SK-N-SH (cell line): ENCODE results near the gene GSC. TPM values are rescaled to one million over a fixed set of nuclear protein-coding genes. Genes with fewer than 3 reads are reported as not detected.

Experiments used
- CTCF ChIA-PET: fragments of 300-600, 350-600 bp; formaldehyde crosslinking; extraction: SDS; loops from one replicate; lab custom pipeline; 2021; lab: Yijun Ruan, JAX
- POLR2A ChIA-PET: fragments of 350-600 bp; sonication (Branson Sonifier 250); formaldehyde crosslinking; extraction: SDS; loops from one replicate; lab custom pipeline; 2020; ENCODE audit warnings: antibody characterized with exemption, inconsistent platforms; lab: Yijun Ruan, JAX
- DNase-seq: peaks from one replicate; pipeline ENCODE4 v3.0.0; 2012
- H2AFZ ChIP-seq: fragments of 200-600 bp; sonication (generic); 2 replicates; pipeline ENCODE4 v1.8.1; 2016; ENCODE audit warnings: antibody characterized with exemption, mild to moderate bottlenecking, low read depth
- H3F3A ChIP-seq: fragments of 200-600 bp; sonication (generic); replicated peaks from 2 replicates; pipeline ENCODE3; 2016; ENCODE audit warnings: antibody characterized with exemption, mild to moderate bottlenecking; ENCODE audit not compliant: insufficient read depth
- H3K27ac ChIP-seq, 2 experiments: fragments of 200-500 bp in 1 of 2; fragments of 200-600 bp in 1 of 2; sonication (Bioruptor generic) in 1 of 2; sonication (generic), shearing (Covaris generic) in 1 of 2; 2 replicates each; pipeline versions ENCODE4 v1.5.1 to v1.6.1; 2014 to 2016; ENCODE audit warnings: low read depth in 2 of 2, inconsistent platforms in 1 of 2, low read length in 1 of 2, mild to moderate bottlenecking in 1 of 2, mixed read lengths in 1 of 2
- H3K27me3 ChIP-seq: fragments of 200-600 bp; sonication (generic), shearing (Covaris generic); 2 replicates; pipeline ENCODE4 v1.6.1; 2016; ENCODE audit warnings: mixed run types; ENCODE audit not compliant: insufficient read depth
- H3K36me3 ChIP-seq, 2 experiments: fragments of 200-500 bp in 1 of 2; fragments of 200-600 bp in 1 of 2; sonication (Bioruptor generic) in 1 of 2; sonication (generic) in 1 of 2; replicated peaks in 1 of 2; 2 replicates each; pipeline versions ENCODE3 to v1.5.1; 2014 to 2016; ENCODE audit warnings: low read length in 1 of 2, mild to moderate bottlenecking in 1 of 2; ENCODE audit not compliant: insufficient read depth in 2 of 2, control insufficient read depth in 1 of 2
- H3K4me1 ChIP-seq, 2 experiments: fragments of 200-500 bp in 1 of 2; fragments of 200-600 bp in 1 of 2; sonication (Bioruptor generic) in 1 of 2; sonication (generic), shearing (Covaris generic) in 1 of 2; 2 replicates each; pipeline versions ENCODE4 v1.5.1 to v1.6.1; 2014 to 2016; ENCODE audit warnings: low read depth in 1 of 2, low read length in 1 of 2, mixed run types in 1 of 2; ENCODE audit not compliant: insufficient read depth in 2 of 2, control insufficient read depth in 1 of 2
- H3K4me2 ChIP-seq: fragments of 200-600 bp; sonication (generic), shearing (Covaris generic); 2 replicates; pipeline ENCODE4 v1.6.1; 2017; ENCODE audit warnings: mixed run types
- H3K4me3 ChIP-seq, 2 experiments: fragments of 200-500 bp in 1 of 2; fragments of 200-600 bp in 1 of 2; sonication (Bioruptor generic) in 1 of 2; sonication (generic), shearing (Covaris generic) in 1 of 2; 2 replicates each; pipeline versions ENCODE4 v1.5.1 to v1.8.1; 2014 to 2016; ENCODE audit warnings: low read depth in 2 of 2, inconsistent platforms in 1 of 2, low read length in 1 of 2, mild to moderate bottlenecking in 1 of 2, mixed read lengths in 1 of 2, moderate library complexity in 1 of 2
- H3K79me2 ChIP-seq: fragments of 200-600 bp; sonication (generic); 2 replicates; pipeline ENCODE4 v1.8.1; 2017; ENCODE audit warnings: mild to moderate bottlenecking; ENCODE audit not compliant: insufficient read depth
- H3K9ac ChIP-seq: fragments of 200-600 bp; sonication (generic); 2 replicates; pipeline ENCODE4 v1.6.1; 2017; ENCODE audit warnings: mixed run types
- H3K9me2 ChIP-seq: fragments of 200-600 bp; sonication (generic); 2 replicates; pipeline ENCODE4 v1.6.1; 2017; ENCODE audit warnings: mixed run types
- H3K9me3 ChIP-seq: fragments of 200-600 bp; sonication (generic); 2 replicates; pipeline ENCODE4 v1.6.1; 2017; ENCODE audit warnings: mixed run types, mild to moderate bottlenecking, moderate library complexity
- H4K20me1 ChIP-seq: fragments of 200-600 bp; sonication (generic); 2 replicates; pipeline ENCODE4 v1.6.1; 2017; ENCODE audit warnings: mild to moderate bottlenecking, mixed run types; ENCODE audit not compliant: insufficient read depth
- ELF1 ChIP-seq: IDR thresholded peaks from 2 replicates; pipeline ENCODE4 v1.4.0; 2012
- FOXJ3 ChIP-seq: sonication (generic); formaldehyde crosslinking; IDR thresholded peaks from 2 replicates; pipeline ENCODE4 v1.5.1; 2020; ENCODE audit warnings: mild to moderate bottlenecking, missing genetic modification reagents
- GATA2 ChIP-seq: sonication (generic); formaldehyde crosslinking; IDR thresholded peaks from 2 replicates; pipeline ENCODE4 v1.5.0; 2020; ENCODE audit warnings: mild to moderate bottlenecking, missing genetic modification reagents
- JUND ChIP-seq: IDR thresholded peaks from 2 replicates; pipeline ENCODE4 v1.4.0; 2012
- MEF2A ChIP-seq: IDR thresholded peaks from 2 replicates; pipeline ENCODE4 v1.4.0; 2012; ENCODE audit warnings: low read depth, borderline replicate concordance
- RCOR1 ChIP-seq: fragments of 150-350 bp; IDR thresholded peaks from 2 replicates; pipeline ENCODE4 v1.6.1; 2017; ENCODE audit warnings: antibody characterized with exemption, low read length
- REST ChIP-seq: IDR thresholded peaks from 2 replicates; pipeline ENCODE4 v1.6.1; 2012; ENCODE audit warnings: mild to moderate bottlenecking, low read depth, low read length, moderate library complexity
- TAF1 ChIP-seq: IDR thresholded peaks from 2 replicates; pipeline ENCODE4 v1.6.1; 2012; ENCODE audit warnings: low read depth, mild to moderate bottlenecking, low read length, moderate library complexity, borderline replicate concordance
- TCF12 ChIP-seq: IDR thresholded peaks from 2 replicates; pipeline ENCODE4 v1.4.0; 2012
- YY1 ChIP-seq: IDR thresholded peaks from 2 replicates; pipeline ENCODE4 v1.4.0; 2012; ENCODE audit warnings: low read depth, mild to moderate bottlenecking
- WGBS: methylation state at CpG from one replicate; pipeline ENCODE4 v1.1.6; 2017; ENCODE audit warnings: low lambda C conversion rate; 5-methylcytosine and 5-hydroxymethylcytosine counted together
- polyA plus RNA-seq, 3 experiments: library from polyadenylated mRNA; depleted of rRNA; stranded (reverse); fragments of >200 nt; gene quantifications; 2 replicates each; pipeline ENCODE4 v1.2.3, GENCODE V29; 2012
- TF ChIP-seq, protein P1 (sequence below): IDR thresholded peaks from 2 replicates; pipeline ENCODE4 v1.4.0; 2012; ENCODE audit warnings: low read depth
- TF ChIP-seq, protein P2 (sequence below): fragments of 200-600 bp; sonication (generic); IDR thresholded peaks from 2 replicates; pipeline ENCODE4 v1.6.1; 2017; ENCODE audit warnings: antibody characterized with exemption, mild to moderate bottlenecking, moderate library complexity
- TF ChIP-seq, protein P3 (sequence below): IDR thresholded peaks from 2 replicates; pipeline ENCODE4 v1.4.0; 2012; ENCODE audit warnings: low read depth, borderline replicate concordance

GSC gene
- polyA plus RNA-seq, 1 of the 3 experiments (the other 2 are of a cell fraction): 1.3 TPM

- Histone ChIP-seq H3F3A (no peaks in the 10 kb centered on the region), H3K9me3 (no peaks in the 10 kb centered on the region), H3K9ac (no peak overlapping the region), H3K4me1 (no peaks in the 10 kb centered on the region; a peak in 1 of 4 replicates), H4K20me1 (no peaks in the 10 kb centered on the region), H3K36me3 (no peaks in the 10 kb centered on the region), H3K79me2 (no peaks in the 10 kb centered on the region), H3K27ac (no peak overlapping the region), H3K9me2 (no peaks in the 10 kb centered on the region), H3K4me2 (no peak overlapping the region), H3K27me3 (no peaks in the 10 kb centered on the region), H2AFZ (no peak overlapping the region), H3K4me3 (no peak overlapping the region)
- POLR2A ChIA-PET: no interaction called here
- no peak for TF ChIP-seq TCF12
- TF ChIP-seq TAF1: no peak
- TF ChIP-seq, protein P1, sequence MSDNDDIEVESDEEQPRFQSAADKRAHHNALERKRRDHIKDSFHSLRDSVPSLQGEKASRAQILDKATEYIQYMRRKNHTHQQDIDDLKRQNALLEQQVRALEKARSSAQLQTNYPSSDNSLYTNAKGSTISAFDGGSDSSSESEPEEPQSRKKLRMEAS: no peak
- TF ChIP-seq, protein P2, sequence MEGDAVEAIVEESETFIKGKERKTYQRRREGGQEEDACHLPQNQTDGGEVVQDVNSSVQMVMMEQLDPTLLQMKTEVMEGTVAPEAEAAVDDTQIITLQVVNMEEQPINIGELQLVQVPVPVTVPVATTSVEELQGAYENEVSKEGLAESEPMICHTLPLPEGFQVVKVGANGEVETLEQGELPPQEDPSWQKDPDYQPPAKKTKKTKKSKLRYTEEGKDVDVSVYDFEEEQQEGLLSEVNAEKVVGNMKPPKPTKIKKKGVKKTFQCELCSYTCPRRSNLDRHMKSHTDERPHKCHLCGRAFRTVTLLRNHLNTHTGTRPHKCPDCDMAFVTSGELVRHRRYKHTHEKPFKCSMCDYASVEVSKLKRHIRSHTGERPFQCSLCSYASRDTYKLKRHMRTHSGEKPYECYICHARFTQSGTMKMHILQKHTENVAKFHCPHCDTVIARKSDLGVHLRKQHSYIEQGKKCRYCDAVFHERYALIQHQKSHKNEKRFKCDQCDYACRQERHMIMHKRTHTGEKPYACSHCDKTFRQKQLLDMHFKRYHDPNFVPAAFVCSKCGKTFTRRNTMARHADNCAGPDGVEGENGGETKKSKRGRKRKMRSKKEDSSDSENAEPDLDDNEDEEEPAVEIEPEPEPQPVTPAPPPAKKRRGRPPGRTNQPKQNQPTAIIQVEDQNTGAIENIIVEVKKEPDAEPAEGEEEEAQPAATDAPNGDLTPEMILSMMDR: no peak
- TF ChIP-seq YY1: no peak
- TF ChIP-seq FOXJ3 (CRISPR knock-in tag): no peak
- TF ChIP-seq, protein P3, sequence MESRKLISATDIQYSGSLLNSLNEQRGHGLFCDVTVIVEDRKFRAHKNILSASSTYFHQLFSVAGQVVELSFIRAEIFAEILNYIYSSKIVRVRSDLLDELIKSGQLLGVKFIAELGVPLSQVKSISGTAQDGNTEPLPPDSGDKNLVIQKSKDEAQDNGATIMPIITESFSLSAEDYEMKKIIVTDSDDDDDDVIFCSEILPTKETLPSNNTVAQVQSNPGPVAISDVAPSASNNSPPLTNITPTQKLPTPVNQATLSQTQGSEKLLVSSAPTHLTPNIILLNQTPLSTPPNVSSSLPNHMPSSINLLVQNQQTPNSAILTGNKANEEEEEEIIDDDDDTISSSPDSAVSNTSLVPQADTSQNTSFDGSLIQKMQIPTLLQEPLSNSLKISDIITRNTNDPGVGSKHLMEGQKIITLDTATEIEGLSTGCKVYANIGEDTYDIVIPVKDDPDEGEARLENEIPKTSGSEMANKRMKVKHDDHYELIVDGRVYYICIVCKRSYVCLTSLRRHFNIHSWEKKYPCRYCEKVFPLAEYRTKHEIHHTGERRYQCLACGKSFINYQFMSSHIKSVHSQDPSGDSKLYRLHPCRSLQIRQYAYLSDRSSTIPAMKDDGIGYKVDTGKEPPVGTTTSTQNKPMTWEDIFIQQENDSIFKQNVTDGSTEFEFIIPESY: no peak
- no peak for TF ChIP-seq REST
- TF ChIP-seq RCOR1: no peak
- no peak for TF ChIP-seq MEF2A
- no peak for TF ChIP-seq ELF1
- no peak for TF ChIP-seq JUND
- TF ChIP-seq GATA2: no peak
- peak; percentile 24 for DNase-seq
- CTCF ChIA-PET: no interaction called here
- WGBS: 20% methylated on average over 1 of the region's 3 CpGs
Observed at GRCh38 chr14:94819531-94819930, 49.6 kb upstream of the GSC start.
